Limb (tissue), 2 donors: Measurements from ENCODE around the gene PANK2.
"Not testable (repeated sequence)": the region's sequence is repeated elsewhere in the genome, so short reads cannot be mapped to it uniquely, and the experiment has no call there.

Experiments used
- DNase-seq, 2 donors: peaks; one replicate each; pipeline ENCODE4 v3.0.0-alpha.2; 2016; ENCODE audit errors: extremely low spot score in 2 of 2

PANK2 gene

GRCh38 chr20:3869839-3870634 lies 19.1 kb upstream of the PANK2 start:
- no peak for DNase-seq

GRCh38 chr20:3871550-3872265 lies 17.5 kb upstream of the PANK2 start:
- no peak for DNase-seq

- DNase-seq = no peak
Measured at GRCh38 chr20:3873507-3873906, 15.7 kb upstream of the PANK2 start.

- no peak for DNase-seq
Measured at GRCh38 chr20:3874194-3874844, 14.9 kb upstream of the PANK2 start.

GRCh38 chr20:3875378-3875974 lies 13.7 kb upstream of the PANK2 start:
- no peak for DNase-seq

- DNase-seq = no peak
Measured at GRCh38 chr20:3876000-3876399, 13.2 kb upstream of the PANK2 start.

- no peak for DNase-seq
Measured at GRCh38 chr20:3876676-3877075, 12.5 kb upstream of the PANK2 start.

GRCh38 chr20:3878921-3879274 lies 10.3 kb upstream of the PANK2 start:
- DNase-seq = not testable (repeated sequence)

GRCh38 chr20:3885715-3886114 lies 3.5 kb upstream of the PANK2 start:
- DNase-seq = no peak

GRCh38 chr20:3887876-3888620 lies 1.1 kb upstream of the PANK2 start:
- no peak for DNase-seq

GRCh38 chr20:3889489-3890397 lies 556 bp downstream of the PANK2 start:
- peak in 1 of 2 donors; percentile 72 for DNase-seq

- DNase-seq = peak in 1 of 2 donors; percentile 33
Measured at GRCh38 chr20:3890398-3890751, 1.2 kb downstream of the PANK2 start.

GRCh38 chr20:3890999-3891929 lies 2.1 kb downstream of the PANK2 start:
- no peak for DNase-seq

- no peak for DNase-seq
Measured at GRCh38 chr20:3894796-3895195, 5.6 kb downstream of the PANK2 start.

- no peak for DNase-seq
Measured at GRCh38 chr20:3896302-3896701, 7.1 kb downstream of the PANK2 start.

GRCh38 chr20:3896853-3897583 lies 7.8 kb downstream of the PANK2 start:
- no peak for DNase-seq

- DNase-seq = not testable (repeated sequence)
Measured at GRCh38 chr20:3898181-3898580, 9.0 kb downstream of the PANK2 start.

GRCh38 chr20:3898639-3899038 lies 9.5 kb downstream of the PANK2 start:
- no peak for DNase-seq

- DNase-seq = no peak
Measured at GRCh38 chr20:3900187-3900604, 11.0 kb downstream of the PANK2 start.
